A549 (cell line): ENCODE data around the gene ARL15. TPM values are rescaled to one million over a fixed set of nuclear protein-coding genes. Genes with fewer than 3 reads are reported as not detected.

ENCODE experiments used
- ATAC-seq, 2 experiments: fragments of 200-7000 bp in 1 of 2; fragments of >200 bp in 1 of 2; cut with Nextera tagmentation in 1 of 2; cut with Tn5 transposase in 1 of 2; 3 replicates each; pipeline versions ENCODE4 v1.8.0 to v1.9.1; 2018 to 2020; ENCODE audit warnings: mild to moderate bottlenecking in 1 of 2, moderate library complexity in 1 of 2
- CTCF ChIA-PET: fragments of 300-600 bp; sonication (Branson Sonifier 250); formaldehyde crosslinking; extraction: SDS; loops from one replicate; lab custom pipeline; 2021; ENCODE audit warnings: antibody characterized with exemption, inconsistent platforms; lab: Yijun Ruan, JAX
- POLR2A ChIA-PET: fragments of 350-600 bp; formaldehyde crosslinking; extraction: SDS; loops from one replicate; lab custom pipeline; 2021; ENCODE audit warnings: antibody characterized with exemption, inconsistent platforms; lab: Yijun Ruan, JAX
- DNase-seq, 2 experiments: peaks; one replicate each; pipeline versions ENCODE4 v3.0.0 to v3.0.0-alpha.2; 2011 to 2016; ENCODE audit warnings: low read depth in 1 of 2, low spot score in 1 of 2
- FAIRE-seq: peaks from 2 replicates; lab custom pipeline; 2011; peaks lifted over from hg19 to GRCh38; lab: Jason Lieb, UNC
- H3K27ac ChIP-seq, 2 experiments: fragments of >200 bp; sonication (Bioruptor Twin); formaldehyde crosslinking; 3 replicates each; pipeline ENCODE4 v1.5.1; 2016 to 2017
- H3K4me1 ChIP-seq: fragments of >200 bp; sonication (Bioruptor Twin); formaldehyde crosslinking; 3 replicates; pipeline ENCODE4 v1.6.1; 2016
- H3K4me2 ChIP-seq: fragments of >200 bp; sonication (Bioruptor Twin); formaldehyde crosslinking; 3 replicates; pipeline ENCODE4 v1.6.1; 2016
- H3K4me3 ChIP-seq: fragments of >200 bp; sonication (Bioruptor Twin); formaldehyde crosslinking; 3 replicates; pipeline ENCODE4 v1.5.1; 2016
- H3K9me3 ChIP-seq: fragments of >200 bp; sonication (Bioruptor Twin); formaldehyde crosslinking; 3 replicates; pipeline ENCODE4 v1.6.1; 2016
- BCL3 ChIP-seq: fragments of >200 bp; sonication (Bioruptor Twin); formaldehyde crosslinking; IDR thresholded peaks from 3 replicates; pipeline ENCODE4 v1.6.1; 2016
- CBX2 ChIP-seq: fragments of 200-600 bp; sonication (generic); IDR thresholded peaks from 2 replicates; pipeline ENCODE4 v1.6.1; 2016; ENCODE audit warnings: low read depth, mild to moderate bottlenecking, borderline replicate concordance
- CBX8 ChIP-seq: fragments of 200-600 bp; sonication (generic); IDR thresholded peaks from 2 replicates; pipeline ENCODE4 v1.6.1; 2016
- CHD2 ChIP-seq: fragments of 150-350 bp; IDR thresholded peaks from 2 replicates; pipeline ENCODE4 v1.6.1; 2014; ENCODE audit warnings: low read length; ENCODE audit not compliant: partially characterized antibody
- CHD4 ChIP-seq: fragments of 200-600 bp; sonication (generic); IDR thresholded peaks from 2 replicates; pipeline ENCODE4 v1.6.1; 2016; ENCODE audit warnings: antibody characterized with exemption, mild to moderate bottlenecking, borderline replicate concordance
- EHMT2 ChIP-seq: fragments of 200-600 bp; sonication (generic); IDR thresholded peaks from 2 replicates; pipeline ENCODE4 v1.6.1; 2016; ENCODE audit warnings: antibody characterized with exemption, low read depth, mild to moderate bottlenecking, moderate library complexity
- FOSB ChIP-seq: fragments of 250-450 bp; sonication (Bioruptor Pico); IDR thresholded peaks from 2 replicates; pipeline ENCODE4 v1.5.0; 2020; ENCODE audit warnings: mild to moderate bottlenecking, moderate library complexity
- FOXS1 ChIP-seq: fragments of 250-450 bp; sonication (Bioruptor Pico); IDR thresholded peaks from 2 replicates; pipeline ENCODE4 v1.5.0; 2020; ENCODE audit warnings: mild to moderate bottlenecking, moderate library complexity
- GATA3 ChIP-seq: IDR thresholded peaks from 2 replicates; pipeline ENCODE4 v1.6.1; 2012; ENCODE audit warnings: borderline replicate concordance
- HDAC2 ChIP-seq: fragments of 200-600 bp; sonication (generic); IDR thresholded peaks from 2 replicates; pipeline ENCODE4 v1.6.1; 2016
- HES2 ChIP-seq: fragments of >200 bp; sonication (Bioruptor Twin); formaldehyde crosslinking; IDR thresholded peaks from 2 replicates; pipeline ENCODE4 v1.6.1; 2016
- HMGXB4 ChIP-seq: fragments of 250-450 bp; sonication (Bioruptor Pico); IDR thresholded peaks from 2 replicates; pipeline ENCODE4 v1.5.0; 2021; ENCODE audit warnings: mild to moderate bottlenecking, moderate library complexity, borderline replicate concordance
- HOXA7 ChIP-seq: fragments of 250-450 bp; sonication (Bioruptor Pico); IDR thresholded peaks from 2 replicates; pipeline ENCODE4 v1.5.0; 2020; ENCODE audit warnings: mild to moderate bottlenecking, moderate library complexity
- HOXB5 ChIP-seq: fragments of 250-450 bp; sonication (Bioruptor Pico); IDR thresholded peaks from 2 replicates; pipeline ENCODE4 v1.5.0; 2020; ENCODE audit warnings: mild to moderate bottlenecking, moderate library complexity
- JUN ChIP-seq, 2 experiments: fragments of >200 bp; sonication (Bioruptor Twin); formaldehyde crosslinking; IDR thresholded peaks; 2 replicates in 1 of 2; 3 replicates in 1 of 2; pipeline ENCODE4 v1.6.1; 2016 to 2017
- JUNB ChIP-seq: fragments of >200 bp; sonication (Bioruptor Twin); formaldehyde crosslinking; IDR thresholded peaks from 2 replicates; pipeline ENCODE4 v1.6.1; 2016
- MAFK ChIP-seq: fragments of 450-650 bp; IDR thresholded peaks from 2 replicates; pipeline ENCODE4 v1.6.1; 2014; ENCODE audit not compliant: partially characterized antibody
- MAX ChIP-seq: IDR thresholded peaks from 2 replicates; pipeline ENCODE4 v1.6.1; 2012
- MAZ ChIP-seq: fragments of 150-350 bp; IDR thresholded peaks from 2 replicates; pipeline ENCODE4 v1.6.1; 2014; ENCODE audit warnings: antibody characterized with exemption, low read depth, low read length, borderline replicate concordance
- NFE2L2 ChIP-seq: fragments of 150-350 bp; conservative IDR thresholded peaks from 2 replicates; pipeline ENCODE4 v1.6.1; 2014; ENCODE audit warnings: low read length
- NPAS2 ChIP-seq: fragments of 250-450 bp; sonication (Bioruptor Pico); IDR thresholded peaks from 2 replicates; pipeline ENCODE4 v1.8.0; 2022; ENCODE audit warnings: mild to moderate bottlenecking, moderate library complexity, borderline replicate concordance
- PBX3 ChIP-seq: IDR thresholded peaks from 2 replicates; pipeline ENCODE4 v1.6.1; 2012
- PHF8 ChIP-seq: fragments of 200-600 bp; sonication (generic); IDR thresholded peaks from 2 replicates; pipeline ENCODE4 v1.6.1; 2016; ENCODE audit warnings: low read depth, mild to moderate bottlenecking, antibody characterized with exemption, moderate library complexity, borderline replicate concordance
- RAD21 ChIP-seq, 2 experiments: fragments of >200 bp in 1 of 2; sonication (Bioruptor Twin) in 1 of 2; formaldehyde crosslinking in 1 of 2; IDR thresholded peaks in 1 of 2; conservative IDR thresholded peaks in 1 of 2; 2 replicates in 1 of 2; 3 replicates in 1 of 2; pipeline ENCODE4 v1.6.1; 2012 to 2018; ENCODE audit warnings: inconsistent platforms in 1 of 2
- RARB ChIP-seq: fragments of 250-450 bp; sonication (Bioruptor Pico); IDR thresholded peaks from 2 replicates; pipeline ENCODE4 v1.8.0; 2021; ENCODE audit warnings: mild to moderate bottlenecking, moderate library complexity
- RCOR1 ChIP-seq: fragments of 150-350 bp; IDR thresholded peaks from 2 replicates; pipeline ENCODE4 v1.6.1; 2014; ENCODE audit warnings: antibody characterized with exemption, low read length, low read depth
- RFX5 ChIP-seq: fragments of 450-650 bp; IDR thresholded peaks from 2 replicates; pipeline ENCODE4 v1.7.1; 2014; ENCODE audit warnings: antibody characterized with exemption, mild to moderate bottlenecking, moderate library complexity
- RNF2 ChIP-seq: fragments of 200-600 bp; sonication (generic); IDR thresholded peaks from 2 replicates; pipeline ENCODE4 v1.6.1; 2016; ENCODE audit warnings: low read depth, mild to moderate bottlenecking, antibody characterized with exemption, moderate library complexity, borderline replicate concordance
- SMC3 ChIP-seq: fragments of >200 bp; sonication (Bioruptor Twin); formaldehyde crosslinking; IDR thresholded peaks from 3 replicates; pipeline ENCODE4 v1.6.1; 2018; ENCODE audit warnings: inconsistent platforms
- SREBF2 ChIP-seq: fragments of 450-650 bp; IDR thresholded peaks from 2 replicates; pipeline ENCODE4 v1.6.1; 2014; ENCODE audit warnings: mild to moderate bottlenecking, moderate library complexity
- USF2 ChIP-seq: fragments of 450-650 bp; IDR thresholded peaks from 2 replicates; pipeline ENCODE4 v1.6.1; 2014; ENCODE audit warnings: antibody characterized with exemption
- ZFP36 ChIP-seq: fragments of 450-650 bp; IDR thresholded peaks from 2 replicates; pipeline ENCODE4 v1.6.1; 2014; ENCODE audit warnings: borderline replicate concordance; ENCODE audit not compliant: partially characterized antibody
- ZNF302 ChIP-seq: fragments of 250-450 bp; sonication (Bioruptor Pico); IDR thresholded peaks from 2 replicates; pipeline ENCODE4 v1.9.0; 2021; ENCODE audit warnings: inconsistent platforms, mild to moderate bottlenecking, moderate library complexity
- WGBS: methylation state at CpG from one replicate; pipeline ENCODE4 v1.1.6; 2017; ENCODE audit errors: missing lambda C conversion rate; 5-methylcytosine and 5-hydroxymethylcytosine counted together
- polyA plus RNA-seq, 4 experiments: library from polyadenylated mRNA; depleted of rRNA in 3 of 4; stranded (reverse); fragments of >200 nt; fragmentation: RNase III in 1 of 4; extraction: RNeasy Plus Mini Kit Qiagen cat#74134 plus additional on column Dnase treatment in 1 of 4; gene quantifications; 2 replicates in 3 of 4; 3 replicates in 1 of 4; pipeline ENCODE4 v1.2.3, GENCODE V29; 2011 to 2017

Gene ARL15
- polyA plus RNA-seq, 2 of the 4 experiments (the other 2 are of a cell fraction): 11.8 to 12.1 TPM

GRCh38 chr5:54310433-54311175 lies at the start of gene ARL15 (continued):
- no peak for TF ChIP-seq SMC3
- no peak for TF ChIP-seq USF2
- TF ChIP-seq RFX5: peak; percentile 69; the same call in 1 of the 2 replicates
- no peak for TF ChIP-seq HES2
- TF ChIP-seq RAD21 (conservative IDR thresholded peaks at IDR 0.05 in 1 of 2, IDR thresholded peaks at IDR 0.05 in 1 of 2): no peak
- peak; percentile 76; the same call in 1 of the 2 replicates for TF ChIP-seq PBX3
- TF ChIP-seq CHD4: no peak
- peak; percentile 96 for TF ChIP-seq BCL3
- TF ChIP-seq EHMT2: no peak
- TF ChIP-seq HOXA7 (CRISPR knock-in tag): no peak
- peak; percentile 68 for TF ChIP-seq MAFK
- TF ChIP-seq CBX2: no peak
- no peak for TF ChIP-seq JUNB
- TF ChIP-seq PHF8: peak; percentile 94; the same call in 1 of the 2 replicates
- no peak for TF ChIP-seq RCOR1
- TF ChIP-seq RARB: no peak
- TF ChIP-seq CBX8: no peak
- TF ChIP-seq NPAS2 (CRISPR knock-in tag): no peak
- no peak for TF ChIP-seq HMGXB4 (CRISPR knock-in tag)
- no peak for TF ChIP-seq HDAC2
- TF ChIP-seq SREBF2: no peak
- TF ChIP-seq HOXB5 (CRISPR knock-in tag): no peak

- peaks cover 28% of the 10 kb centered on the region; the same call in 2 of the 3 replicates for H3K4me1 ChIP-seq
- no peak for FAIRE-seq
- no peak overlapping the region for H3K4me3 ChIP-seq
- H3K27ac ChIP-seq: peak overlapping the region; percentile 52 to 56; a peak in 4 of 6 replicates
- ChIA-PET CTCF (interaction anchor here (1.1 kb wide), 1 partner anchor 30 kb away, joined by 3 read pairs; no protein-coding TSS in a partner anchor), POLR2A (interaction anchor here (0.6 to 1.7 kb wide), 3 partner anchors 9 to 50 kb away, joined by 3 to 11 read pairs (median 4); partner anchors contain the start of gene ARL15)
- H3K4me2 ChIP-seq: peak overlapping the region; percentile 30
- no peaks in the 10 kb centered on the region for H3K9me3 ChIP-seq
- DNase-seq: peak; percentile 21 to 53
- ATAC-seq: peak; percentile 77 to 90
- WGBS: 18% methylated on average over 5 of the region's 5 CpGs
- TF ChIP-seq NFE2L2: no peak
- no peak for TF ChIP-seq MAFK
- TF ChIP-seq MAZ: no peak
- no peak for TF ChIP-seq FOSB (CRISPR knock-in tag)
- no peak for TF ChIP-seq JUN (IDR thresholded peaks at IDR 0.05)
- TF ChIP-seq CHD2: no peak
- no peak; the same call in 1 of the 2 replicates for TF ChIP-seq JUNB
- no peak for TF ChIP-seq HES2
- no peak for TF ChIP-seq ZNF302 (CRISPR knock-in tag)
- TF ChIP-seq RNF2: no peak
- TF ChIP-seq ZFP36: no peak
- no peak for TF ChIP-seq GATA3
- TF ChIP-seq FOXS1 (CRISPR knock-in tag): no peak
- no peak for TF ChIP-seq MAX
- TF ChIP-seq PBX3: no peak
These were observed 49.7 kb upstream of the ARL15 start for GRCh38 chr5:54360089-54360488.
